ENCODE measurements around the gene JARID2. TPM values are rescaled to one million over a fixed set of nuclear protein-coding genes. Genes with fewer than 3 reads are reported as not detected.

JARID2 gene
- total and polyA plus RNA-seq, 4 donors, result 1.4 to 12.3 (median 3.4) TPM

DNA sequence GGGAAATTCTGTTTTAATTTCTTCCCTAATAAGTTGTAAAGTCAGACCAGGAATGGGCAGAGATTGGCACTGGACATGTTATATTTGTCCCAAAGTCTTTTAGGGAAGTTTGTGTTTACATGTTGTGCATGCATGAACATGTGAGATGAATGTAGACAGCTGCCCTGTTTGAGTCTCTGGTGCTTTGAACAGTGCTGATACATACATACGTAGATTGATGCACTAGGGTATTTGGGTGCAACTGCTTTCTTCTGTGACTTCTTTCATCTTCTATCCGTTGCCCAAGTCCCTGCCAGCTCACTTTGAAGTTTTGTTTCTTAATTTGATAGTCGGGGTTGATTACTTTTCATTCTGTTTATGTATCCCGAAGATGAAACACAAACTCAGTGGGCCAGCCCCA lies 216.4 kb downstream of the JARID2 start:
- TF ChIP-seq NR2F2 (IDR thresholded peaks at IDR 0.05), result no peak
- TF ChIP-seq ATF3 (IDR thresholded peaks at IDR 0.05), result no peak
- TF ChIP-seq YY1 (IDR thresholded peaks at IDR 0.05), result no peak
- TF ChIP-seq, protein P1, sequence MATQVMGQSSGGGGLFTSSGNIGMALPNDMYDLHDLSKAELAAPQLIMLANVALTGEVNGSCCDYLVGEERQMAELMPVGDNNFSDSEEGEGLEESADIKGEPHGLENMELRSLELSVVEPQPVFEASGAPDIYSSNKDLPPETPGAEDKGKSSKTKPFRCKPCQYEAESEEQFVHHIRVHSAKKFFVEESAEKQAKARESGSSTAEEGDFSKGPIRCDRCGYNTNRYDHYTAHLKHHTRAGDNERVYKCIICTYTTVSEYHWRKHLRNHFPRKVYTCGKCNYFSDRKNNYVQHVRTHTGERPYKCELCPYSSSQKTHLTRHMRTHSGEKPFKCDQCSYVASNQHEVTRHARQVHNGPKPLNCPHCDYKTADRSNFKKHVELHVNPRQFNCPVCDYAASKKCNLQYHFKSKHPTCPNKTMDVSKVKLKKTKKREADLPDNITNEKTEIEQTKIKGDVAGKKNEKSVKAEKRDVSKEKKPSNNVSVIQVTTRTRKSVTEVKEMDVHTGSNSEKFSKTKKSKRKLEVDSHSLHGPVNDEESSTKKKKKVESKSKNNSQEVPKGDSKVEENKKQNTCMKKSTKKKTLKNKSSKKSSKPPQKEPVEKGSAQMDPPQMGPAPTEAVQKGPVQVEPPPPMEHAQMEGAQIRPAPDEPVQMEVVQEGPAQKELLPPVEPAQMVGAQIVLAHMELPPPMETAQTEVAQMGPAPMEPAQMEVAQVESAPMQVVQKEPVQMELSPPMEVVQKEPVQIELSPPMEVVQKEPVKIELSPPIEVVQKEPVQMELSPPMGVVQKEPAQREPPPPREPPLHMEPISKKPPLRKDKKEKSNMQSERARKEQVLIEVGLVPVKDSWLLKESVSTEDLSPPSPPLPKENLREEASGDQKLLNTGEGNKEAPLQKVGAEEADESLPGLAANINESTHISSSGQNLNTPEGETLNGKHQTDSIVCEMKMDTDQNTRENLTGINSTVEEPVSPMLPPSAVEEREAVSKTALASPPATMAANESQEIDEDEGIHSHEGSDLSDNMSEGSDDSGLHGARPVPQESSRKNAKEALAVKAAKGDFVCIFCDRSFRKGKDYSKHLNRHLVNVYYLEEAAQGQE (IDR thresholded peaks at IDR 0.05), result no peak
- no peak for TF ChIP-seq FOXA1 (IDR thresholded peaks at IDR 0.05)
- no peak for TF ChIP-seq GABPA (IDR thresholded peaks at IDR 0.05 in 1 of 2, conservative IDR thresholded peaks at IDR 0.05 in 1 of 2)
- no peak for TF ChIP-seq SP1 (IDR thresholded peaks at IDR 0.05)
- TF ChIP-seq CTCF (IDR thresholded peaks at IDR 0.05; ENCODE audit: low read depth, low read length, missing input control), result no peak
- TF ChIP-seq RXRA (IDR thresholded peaks at IDR 0.05), result no peak
- TF ChIP-seq FOXA2 (IDR thresholded peaks at IDR 0.05), result no peak
- TF ChIP-seq HNF4G (IDR thresholded peaks at IDR 0.05), result no peak
- TF ChIP-seq RAD21 (IDR thresholded peaks at IDR 0.05), result no peak
- no peak for TF ChIP-seq HNF4A (conservative IDR thresholded peaks at IDR 0.05)
- TF ChIP-seq EGR1 (IDR thresholded peaks at IDR 0.05; ENCODE audit: low read depth in 2 of 2), result no peak
- TF ChIP-seq, protein P2, sequence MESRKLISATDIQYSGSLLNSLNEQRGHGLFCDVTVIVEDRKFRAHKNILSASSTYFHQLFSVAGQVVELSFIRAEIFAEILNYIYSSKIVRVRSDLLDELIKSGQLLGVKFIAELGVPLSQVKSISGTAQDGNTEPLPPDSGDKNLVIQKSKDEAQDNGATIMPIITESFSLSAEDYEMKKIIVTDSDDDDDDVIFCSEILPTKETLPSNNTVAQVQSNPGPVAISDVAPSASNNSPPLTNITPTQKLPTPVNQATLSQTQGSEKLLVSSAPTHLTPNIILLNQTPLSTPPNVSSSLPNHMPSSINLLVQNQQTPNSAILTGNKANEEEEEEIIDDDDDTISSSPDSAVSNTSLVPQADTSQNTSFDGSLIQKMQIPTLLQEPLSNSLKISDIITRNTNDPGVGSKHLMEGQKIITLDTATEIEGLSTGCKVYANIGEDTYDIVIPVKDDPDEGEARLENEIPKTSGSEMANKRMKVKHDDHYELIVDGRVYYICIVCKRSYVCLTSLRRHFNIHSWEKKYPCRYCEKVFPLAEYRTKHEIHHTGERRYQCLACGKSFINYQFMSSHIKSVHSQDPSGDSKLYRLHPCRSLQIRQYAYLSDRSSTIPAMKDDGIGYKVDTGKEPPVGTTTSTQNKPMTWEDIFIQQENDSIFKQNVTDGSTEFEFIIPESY (IDR thresholded peaks at IDR 0.05), result no peak
- no peak for TF ChIP-seq JUND (IDR thresholded peaks at IDR 0.05)
- TF ChIP-seq, protein P3, sequence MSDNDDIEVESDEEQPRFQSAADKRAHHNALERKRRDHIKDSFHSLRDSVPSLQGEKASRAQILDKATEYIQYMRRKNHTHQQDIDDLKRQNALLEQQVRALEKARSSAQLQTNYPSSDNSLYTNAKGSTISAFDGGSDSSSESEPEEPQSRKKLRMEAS (IDR thresholded peaks at IDR 0.05), result no peak
- TF ChIP-seq TAF1 (conservative IDR thresholded peaks at IDR 0.05), result no peak
- Histone ChIP-seq H3K36me3 (ENCODE audit: control insufficient read depth in 4 of 4, insufficient read depth in 3 of 4, low read depth in 1 of 4, low read length in 3 of 4) (no peaks in the 10 kb centered on the region), H3K4me1 (ENCODE audit: control insufficient read depth in 4 of 4, insufficient read depth in 4 of 4, low read length in 3 of 4) (peaks cover 0 to 13% (median 6%) of the 10 kb centered on the region in 4 donors), H3K9me3 (ENCODE audit: control insufficient read depth in 4 of 4, low read length in 3 of 4) (no peaks in the 10 kb centered on the region), H3K27me3 (ENCODE audit: control insufficient read depth in 4 of 4, insufficient read depth in 4 of 4, low read length in 3 of 4) (no peaks in the 10 kb centered on the region), H3K27ac (ENCODE audit: low read depth in 1 of 2, low read length in 2 of 2) (no peak overlapping the region), H3K9ac (ENCODE audit: low read depth in 1 of 2, low read length in 2 of 2) (no peak overlapping the region), H3K4me3 (ENCODE audit: low read depth in 1 of 3, low read length in 3 of 3) (no peak overlapping the region)
- WGBS, result 88% methylated on average over 4 of the region's 4 CpGs
- no peak for DNase-seq (ENCODE audit: low spot score)

All from liver (tissue), 9 donors.